ENCODE measurements around the gene PDE11A. TPM values are rescaled to one million over a fixed set of nuclear protein-coding genes. Genes with fewer than 3 reads are reported as not detected.

The PDE11A gene
- total RNA-seq, 1 experiment from 2014 or later: 0.61 TPM

- ChIA-PET CTCF (no interaction called here), RAD21 (ENCODE audit: low non-redundant PET in 1 of 2, low total read pairs in 2 of 2, uncharacterized antibody in 2 of 2, unreplicated experiment in 2 of 2) (no interaction called here), POLR2A (no interaction called here)
- Histone ChIP-seq H3K4me3 (replicated peaks in 1 of 2; ENCODE audit: low read depth in 1 of 2, low read length in 2 of 2) (no peak overlapping the region), H3K79me2 (ENCODE audit: insufficient read depth, low read length) (no peaks in the 10 kb centered on the region), H3K27ac (ENCODE audit: low read depth, low read length) (no peak overlapping the region), H3K9me2 (ENCODE audit: insufficient read depth) (no peaks in the 10 kb centered on the region), H3K9me3 (ENCODE audit: control insufficient read depth in 1 of 2, insufficient read depth in 1 of 2, low read depth in 1 of 2, low read length in 2 of 2) (no peaks in the 10 kb centered on the region), H3K4me2 (ENCODE audit: low read length) (no peak overlapping the region), H3K4me1 (ENCODE audit: control insufficient read depth in 1 of 2, insufficient read depth in 2 of 2, low read length in 2 of 2) (no peaks in the 10 kb centered on the region), H2AFZ (ENCODE audit: low read depth, low read length, poor library complexity, severe bottlenecking) (no peak overlapping the region), H3K9ac (ENCODE audit: low read length) (no peak overlapping the region), H3K27me3 (ENCODE audit: insufficient read depth, low read length) (no peaks in the 10 kb centered on the region), H3K36me3 (ENCODE audit: control insufficient read depth in 1 of 2, insufficient read depth in 2 of 2, low read length in 2 of 2) (no peaks in the 10 kb centered on the region), H4K20me1 (ENCODE audit: insufficient read depth) (no peaks in the 10 kb centered on the region)
- ATAC-seq (no peak), DNase-seq (ENCODE audit: low read depth, low spot score) (no peak)
- intact Hi-C loops (cut with micrococcal nuclease): no loop called here
- BruUV-seq (replicated peaks): no TSS peak
- no peak for TF ChIP-seq REST (IDR thresholded peaks at IDR 0.05; ENCODE audit: low read depth)
- no peak for TF ChIP-seq CEBPB (IDR thresholded peaks at IDR 0.05; ENCODE audit: low read depth)
- TF ChIP-seq SRF (IDR thresholded peaks at IDR 0.05; ENCODE audit: low read depth): no peak
- TF ChIP-seq ZNF274 (IDR thresholded peaks at IDR 0.05; ENCODE audit: low read depth, low read length): no peak
- no peak for TF ChIP-seq POLR2AphosphoS5 (IDR thresholded peaks at IDR 0.05; ENCODE audit: low read depth, low read length)
- no peak for TF ChIP-seq POLR2A (IDR thresholded peaks at IDR 0.05; ENCODE audit: borderline replicate concordance, extremely low read depth, insufficient read depth, insufficient read length)
- no peak for TF ChIP-seq TCF7L2 (IDR thresholded peaks at IDR 0.05; ENCODE audit: borderline replicate concordance, extremely low read depth, insufficient read depth, insufficient read length)
- no peak for TF ChIP-seq CTCF (IDR thresholded peaks at IDR 0.05 in 2 of 3, conservative IDR thresholded peaks at IDR 0.05 in 1 of 3; ENCODE audit: borderline replicate concordance in 1 of 3, insufficient read depth in 1 of 3, low read depth in 2 of 3, low read length in 2 of 3)
- TF ChIP-seq FOSL1 (IDR thresholded peaks at IDR 0.05; ENCODE audit: low read depth): no peak
- no peak for TF ChIP-seq ATF3 (IDR thresholded peaks at IDR 0.05)
- no peak for TF ChIP-seq CBX3 (IDR thresholded peaks at IDR 0.05; ENCODE audit: low read depth)
- no peak for TF ChIP-seq SIN3A (IDR thresholded peaks at IDR 0.05; ENCODE audit: low read depth)
- TF ChIP-seq EZH2phosphoT487 (IDR thresholded peaks at IDR 0.05; ENCODE audit: borderline replicate concordance): no peak
- TF ChIP-seq EZH2 (IDR thresholded peaks at IDR 0.05): no peak
- no peak for TF ChIP-seq ZFX (IDR thresholded peaks at IDR 0.05)
These were observed 434.1 kb downstream of the PDE11A start for GRCh38 chr2:177638507-177638906.
